HL-60/S4 treated with phorbol 12-myristate 13-acetate at 8.2 ng/mL for 4 days and 3 days (cell line): ENCODE results near the gene ALMS1.
"Not testable (repeated sequence)": the region's sequence is repeated elsewhere in the genome, so short reads cannot be mapped to it uniquely, and the experiment has no call there.

ENCODE experiments used
- in situ Hi-C: fragments of 300-500 bp; cut with MboI; formaldehyde crosslinking; loops from 2 replicates; pipeline ENCODE4 v1.15.0; 2022; ENCODE audit warnings: low sequenced_read_pairs

The ALMS1 gene

GRCh38 chr2:73385504-73386341, at the start of gene ALMS1:
Gene ALMS1 (plus strand): TSS chr2:73385836. CDS start chr2:73385869, 33 bp downstream.
- in situ Hi-C loops = no loop called here

DNA sequence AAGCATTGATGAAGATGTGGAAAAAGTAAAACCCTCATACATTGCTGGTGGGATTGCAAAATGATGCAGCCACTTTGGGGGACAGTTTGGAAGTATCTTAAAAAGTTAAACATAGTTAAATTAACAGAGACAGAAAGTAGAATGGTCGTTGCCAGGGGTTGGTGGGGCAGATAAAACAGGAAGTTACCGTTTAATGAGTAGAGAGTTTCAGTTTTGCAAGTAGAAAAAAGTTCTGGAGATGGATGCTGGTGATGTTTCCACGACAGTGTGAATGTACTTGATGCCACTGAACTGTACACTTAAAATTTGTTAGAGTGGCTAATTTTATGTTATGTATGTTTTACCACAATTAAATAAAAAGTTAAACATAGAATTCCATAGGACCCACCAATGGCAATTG, 47.8 kb upstream of the ALMS1 start:
- in situ Hi-C loops = no loop called here

DNA sequence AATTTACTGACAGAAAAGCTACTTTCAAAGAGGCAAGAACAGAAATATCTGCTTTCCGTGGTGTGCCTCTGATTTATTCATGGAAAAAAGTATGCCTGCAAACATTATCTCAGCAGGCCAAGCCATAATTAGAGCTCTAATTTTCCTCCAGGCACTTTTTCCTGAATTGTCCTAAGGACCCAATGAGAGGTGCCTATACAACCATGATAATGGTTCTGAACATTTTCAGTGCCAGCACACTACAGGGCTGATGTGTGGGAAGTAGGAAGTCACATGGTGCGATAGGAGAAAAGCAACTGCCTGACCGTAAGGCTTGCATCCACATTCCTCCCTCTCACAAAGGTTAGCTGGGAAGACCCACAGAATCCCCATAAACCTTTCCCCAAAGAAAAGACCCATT, 46.4 kb upstream of the ALMS1 start:
- in situ Hi-C loops = no loop called here

- in situ Hi-C loops = no loop called here
Observed at GRCh38 chr2:73341039-73341438, 44.6 kb upstream of the ALMS1 start.

- in situ Hi-C loops = no loop called here
Observed at GRCh38 chr2:73343992-73344391, 41.6 kb upstream of the ALMS1 start.

DNA sequence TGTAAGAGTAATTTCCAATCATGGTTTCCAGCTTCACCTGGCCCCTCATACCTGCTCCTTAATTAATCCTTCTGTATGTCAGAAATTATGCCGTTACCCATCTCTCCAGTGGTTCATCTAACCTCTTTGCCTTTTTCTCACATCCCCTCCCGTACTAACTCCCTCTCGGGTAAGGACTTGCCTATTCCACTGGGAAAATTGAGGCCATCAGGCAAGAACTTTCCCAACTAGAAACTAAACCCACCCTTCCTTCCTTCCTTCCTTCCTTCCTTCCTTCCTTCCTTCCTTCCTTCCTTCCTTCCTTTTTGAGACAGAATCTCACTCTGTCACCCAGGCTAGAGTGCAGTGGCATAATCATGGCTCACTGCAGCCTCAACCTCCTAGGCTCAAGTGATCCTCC, 40.9 kb upstream of the ALMS1 start:
- in situ Hi-C loops = not testable (repeated sequence)

DNA sequence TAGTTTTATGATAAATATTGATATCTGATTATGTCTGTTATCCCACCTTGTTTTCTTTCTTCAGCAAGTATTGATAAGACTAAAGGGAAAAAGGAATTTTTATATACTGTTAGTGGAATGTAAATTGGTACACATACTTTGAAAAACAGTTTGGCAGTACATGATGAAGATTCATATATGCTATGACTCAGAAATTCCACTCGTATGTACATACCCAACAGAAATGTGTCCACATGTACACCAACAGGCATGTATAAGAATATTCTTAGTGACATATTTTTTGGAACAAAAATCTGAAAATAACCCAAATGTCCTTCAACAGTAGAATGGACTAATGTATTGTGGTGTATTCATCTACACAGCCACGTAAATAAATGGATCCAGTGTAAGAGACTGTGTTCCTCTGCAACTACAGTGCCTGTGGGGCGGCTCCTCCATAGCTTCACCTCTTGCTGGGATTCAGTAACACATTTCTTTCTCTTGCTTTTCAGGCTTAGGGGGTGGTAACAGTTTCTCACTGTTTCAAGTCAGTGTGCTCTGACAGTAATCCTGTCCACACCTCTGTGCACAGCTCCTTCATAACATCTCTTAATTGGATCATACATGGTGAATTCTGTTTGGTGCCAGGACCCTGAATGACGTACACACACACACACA, 35.5 kb upstream of the ALMS1 start:
- in situ Hi-C loops = no loop called here

DNA sequence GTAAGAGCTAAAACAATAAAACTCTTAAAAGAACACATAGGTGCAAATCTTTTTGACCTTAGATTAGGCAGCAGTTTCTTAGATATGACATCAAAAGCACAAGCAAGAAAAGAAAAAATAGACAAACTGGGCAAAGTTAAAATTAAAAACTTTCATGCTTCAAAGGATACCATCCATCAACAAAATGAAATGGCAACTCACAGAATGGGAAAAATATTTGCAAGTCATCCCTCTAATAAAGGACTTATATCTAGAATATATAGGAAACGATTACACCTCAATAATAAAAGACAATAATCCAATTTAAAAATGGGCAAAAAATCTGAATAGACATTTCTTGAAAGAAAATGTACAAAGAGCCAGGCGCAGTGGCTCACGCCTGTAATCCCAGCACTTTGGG, 29.5 kb upstream of the ALMS1 start:
- in situ Hi-C loops = no loop called here

- in situ Hi-C loops = no loop called here
Observed at GRCh38 chr2:73359915-73360697, 25.5 kb upstream of the ALMS1 start.

- in situ Hi-C loops = no loop called here
Observed at GRCh38 chr2:73366060-73366459, 19.6 kb upstream of the ALMS1 start.

GRCh38 chr2:73368781-73369180, 16.9 kb upstream of the ALMS1 start:
- in situ Hi-C loops = no loop called here

DNA sequence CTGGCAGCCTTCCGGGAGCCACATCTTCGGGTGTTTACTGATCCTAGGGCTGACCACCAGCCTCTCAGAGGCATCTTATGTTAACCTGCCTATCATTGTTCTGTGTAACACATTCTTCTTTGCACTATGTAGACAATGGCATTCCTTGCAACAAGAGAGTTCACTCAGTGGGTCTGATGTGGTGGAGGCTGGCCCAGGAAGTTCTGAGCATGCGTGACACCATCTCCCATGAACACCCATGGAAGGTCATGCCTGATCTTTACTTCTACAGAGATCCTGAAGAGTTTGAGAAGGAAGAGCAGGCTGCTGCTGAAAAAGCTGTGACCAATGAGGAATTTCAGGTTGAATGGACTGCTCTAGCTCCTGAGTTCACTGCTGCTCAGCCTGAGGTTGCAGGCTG, 15.3 kb upstream of the ALMS1 start:
- in situ Hi-C loops = no loop called here

DNA sequence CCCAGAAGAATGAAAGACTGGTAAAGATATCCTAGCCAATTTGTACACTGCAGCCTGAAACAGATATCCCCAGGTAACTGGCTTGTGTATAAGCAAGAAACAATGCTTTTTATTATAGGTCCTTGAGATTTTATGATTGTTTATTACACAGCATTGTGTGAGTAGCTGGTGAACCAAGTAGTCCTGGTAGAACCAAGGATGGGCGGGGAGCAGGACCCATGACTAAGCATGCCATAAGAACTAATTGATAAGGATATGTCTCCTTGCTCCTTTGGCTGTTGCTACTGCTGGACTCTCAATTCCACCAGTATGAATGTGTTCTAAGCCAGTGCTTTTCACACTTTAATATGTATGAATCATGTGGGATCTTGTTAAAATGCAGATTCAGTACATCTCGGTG, 12.3 kb upstream of the ALMS1 start:
- in situ Hi-C loops = no loop called here

DNA sequence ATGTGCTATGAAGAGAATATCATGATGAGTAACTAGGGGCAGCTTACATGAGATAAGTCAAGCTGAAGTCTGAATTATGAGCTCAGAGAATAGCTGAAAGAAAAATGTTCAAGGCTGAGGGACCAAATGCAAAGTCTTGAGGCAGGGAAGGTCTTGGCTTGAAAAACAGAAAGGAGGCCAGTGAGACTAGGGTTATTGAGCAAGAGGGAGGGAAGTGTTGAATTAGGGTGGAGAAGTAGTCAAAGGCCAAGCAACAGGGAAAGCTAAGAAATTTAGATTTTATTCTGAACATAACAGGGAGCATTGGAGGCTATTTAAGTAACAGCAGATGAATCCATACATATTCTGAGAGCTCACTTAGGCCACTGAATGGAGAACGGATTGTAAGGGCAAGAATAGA, 11.4 kb upstream of the ALMS1 start:
- in situ Hi-C loops = no loop called here

DNA sequence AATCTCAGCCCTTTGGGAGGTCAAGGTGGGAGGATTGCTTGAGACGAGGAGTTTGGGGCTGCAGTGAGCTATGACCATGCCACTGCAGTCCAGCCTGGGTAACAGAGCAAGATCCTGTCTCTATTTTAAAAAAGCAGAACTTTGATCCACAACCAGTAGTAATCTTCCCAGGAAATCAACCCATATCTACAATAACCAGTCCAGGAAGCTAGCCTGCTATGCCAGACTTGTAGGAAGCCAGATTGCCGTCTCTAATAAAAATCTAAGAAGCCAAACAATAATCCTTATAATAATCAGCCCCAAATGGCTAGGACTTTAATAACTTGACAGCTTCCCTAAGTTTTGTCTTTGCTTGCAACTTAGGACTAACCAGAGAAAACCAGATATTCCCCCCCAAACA, 9.0 kb upstream of the ALMS1 start:
- in situ Hi-C loops = no loop called here

- in situ Hi-C loops = no loop called here
Observed at GRCh38 chr2:73383036-73383435, 2.6 kb upstream of the ALMS1 start.

DNA sequence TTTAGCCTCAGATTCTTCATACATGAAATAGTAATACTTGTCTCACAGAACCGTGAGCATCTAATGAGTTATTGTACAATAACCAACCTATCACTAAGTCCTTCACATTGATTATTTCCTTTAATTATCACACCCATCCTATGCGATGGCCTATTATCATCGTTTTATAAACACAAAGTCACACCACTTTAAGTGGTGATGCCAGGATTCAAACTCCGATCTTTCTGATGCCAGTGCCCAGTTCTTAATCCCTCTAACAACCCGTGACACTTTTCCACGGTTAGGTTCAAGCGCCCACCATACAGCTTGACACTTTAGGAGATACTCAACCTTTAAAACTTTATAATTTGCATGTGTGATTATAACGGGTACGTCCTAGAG, 523 bp upstream of the ALMS1 start:
- in situ Hi-C loops = no loop called here

DNA sequence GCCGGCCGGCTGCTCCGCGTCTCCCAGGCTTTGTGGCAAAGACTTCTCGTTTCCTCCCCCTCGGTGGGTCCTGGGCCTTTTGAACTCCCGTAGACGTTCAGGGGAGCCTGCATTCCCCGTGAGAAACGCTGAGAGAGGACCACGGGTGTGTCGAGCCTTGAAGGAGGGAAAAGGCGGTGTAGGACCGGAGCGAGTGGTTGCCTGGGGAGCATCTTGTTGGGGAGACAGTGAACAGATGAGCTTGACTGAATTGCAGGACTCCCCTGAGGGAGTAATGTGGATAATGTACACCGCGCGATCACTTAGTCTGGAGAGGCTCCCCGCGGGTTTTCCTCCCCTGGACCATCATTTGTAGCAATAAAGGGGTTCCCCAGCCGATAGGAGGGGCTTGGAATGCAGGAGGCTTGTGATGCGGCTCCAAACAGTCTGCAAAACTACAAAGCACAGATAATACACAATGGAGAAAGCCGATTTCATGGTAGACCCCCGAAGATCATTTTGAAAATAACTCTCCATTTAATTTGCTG, 769 bp downstream of the ALMS1 start:
- in situ Hi-C loops = no loop called here

- in situ Hi-C loops = no loop called here
Observed at GRCh38 chr2:73386894-73387636, 1.4 kb downstream of the ALMS1 start.

DNA sequence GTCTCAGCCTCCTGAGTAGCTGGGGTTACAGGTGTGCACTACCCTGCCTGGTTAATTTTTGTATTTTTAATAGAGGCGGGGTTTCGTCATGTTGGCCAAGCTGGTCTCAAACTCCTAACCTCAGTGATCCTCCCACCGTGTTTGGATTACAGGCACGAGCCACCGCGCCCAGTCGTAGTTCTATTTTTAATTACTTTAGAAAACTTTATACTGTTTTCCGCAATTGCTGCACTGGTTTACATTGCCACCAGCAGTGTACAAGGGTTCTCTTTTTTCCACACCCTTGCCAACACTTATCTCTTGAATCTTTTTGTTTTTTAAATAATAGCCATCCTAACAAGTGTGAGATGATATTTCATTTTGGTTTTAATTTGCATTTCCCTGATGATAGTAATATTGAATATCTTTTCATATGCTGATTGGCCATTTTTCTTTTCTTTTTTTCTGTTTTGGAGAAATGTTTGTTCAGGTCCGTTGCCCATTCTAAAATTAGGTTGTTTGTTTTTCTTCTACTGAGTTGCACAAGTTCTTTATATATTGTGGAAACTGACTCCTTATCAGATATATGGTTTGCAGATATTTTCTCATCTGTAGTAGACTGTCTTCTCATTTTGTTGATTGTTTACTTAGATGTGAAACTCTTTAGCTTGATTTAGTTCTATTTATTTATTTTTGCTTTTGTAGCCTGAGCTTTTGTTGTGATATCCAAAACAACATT, 16.9 kb downstream of the ALMS1 start:
- in situ Hi-C loops = no loop called here
